Measurements from ENCODE around the gene CCT5. TPM values are rescaled to one million over a fixed set of nuclear protein-coding genes. Genes with fewer than 3 reads are reported as not detected.

The CCT5 gene
- total and polyA plus RNA-seq, 10 of the 15 experiments (the other 5 are each of a cell fraction or from before 2014, with no cell fraction given): 376 to 637 (median 543) TPM

DNA sequence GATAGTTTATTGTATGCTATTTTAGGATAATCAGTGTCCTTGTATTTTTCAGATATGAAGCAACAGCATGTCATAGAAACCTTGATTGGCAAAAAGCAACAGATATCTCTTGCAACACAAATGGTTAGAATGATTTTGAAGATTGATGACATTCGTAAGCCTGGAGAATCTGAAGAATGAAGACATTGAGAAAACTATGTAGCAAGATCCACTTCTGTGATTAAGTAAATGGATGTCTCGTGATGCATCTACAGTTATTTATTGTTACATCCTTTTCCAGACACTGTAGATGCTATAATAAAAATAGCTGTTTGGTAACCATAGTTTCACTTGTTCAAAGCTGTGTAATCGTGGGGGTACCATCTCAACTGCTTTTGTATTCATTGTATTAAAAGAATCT, 14.5 kb downstream of the CCT5 start:
- Histone ChIP-seq H3K36me3 (ENCODE audit: control insufficient read depth in 2 of 2, insufficient read depth in 2 of 2, low read length in 1 of 2) (peaks cover 20 to 38% of the 10 kb centered on the region in 2 experiments), H3K4me2 (ENCODE audit: control insufficient read depth, insufficient read depth) (no peak overlapping the region), H3K9ac (ENCODE audit: control insufficient read depth, insufficient read depth, low read length) (no peak overlapping the region), H3K27me3 (replicated peaks in 1 of 2; ENCODE audit: control insufficient read depth in 2 of 2, insufficient read depth in 2 of 2, low read length in 1 of 2) (no peaks in the 10 kb centered on the region), H3K9me3 (replicated peaks; ENCODE audit: control insufficient read depth, insufficient read depth, low read length) (no peaks in the 10 kb centered on the region), H3K27ac (ENCODE audit: control insufficient read depth, insufficient read depth) (no peak overlapping the region), H3K79me2 (ENCODE audit: control insufficient read depth, insufficient read depth, low read length) (no peaks in the 10 kb centered on the region), H3K4me3 (no peak overlapping the region), H4K20me1 (ENCODE audit: control insufficient read depth, insufficient read depth) (no peaks in the 10 kb centered on the region), H3K4me1 (ENCODE audit: control insufficient read depth, insufficient read depth, low read length) (no peaks in the 10 kb centered on the region), H2AFZ (ENCODE audit: control insufficient read depth, low read depth, low read length) (no peak overlapping the region)
- DNase-seq (ENCODE audit: low read depth, low spot score) (no peak), FAIRE-seq (no peak), ATAC-seq (no peak)
- BruUV-seq (replicated peaks): TSS peak; percentile 7
- intact Hi-C loops (cut with micrococcal nuclease; ENCODE audit: unreplicated experiment) (no loop called here), in situ Hi-C loops (cut with MboI) (no loop called here)
- WGBS (ENCODE audit: insufficient coverage, insufficient replicate concordance, low lambda C conversion rate, missing lambda C conversion rate): 76% methylated on average over 3 of the region's 3 CpGs
- RAD21 ChIA-PET (ENCODE audit: unreplicated experiment): no interaction called here
- POLR2A ChIA-PET: interaction anchor here (1.9 kb wide), 1 partner anchor 14 kb away, joined by 7 read pairs; no protein-coding TSS in a partner anchor
- CTCF ChIA-PET: interaction anchor here (1.2 kb wide), 1 partner anchor 40 kb away, joined by 3 read pairs; no protein-coding TSS in a partner anchor
- no peak for TF ChIP-seq HDAC2 (IDR thresholded peaks at IDR 0.05)
- TF ChIP-seq, protein P1, sequence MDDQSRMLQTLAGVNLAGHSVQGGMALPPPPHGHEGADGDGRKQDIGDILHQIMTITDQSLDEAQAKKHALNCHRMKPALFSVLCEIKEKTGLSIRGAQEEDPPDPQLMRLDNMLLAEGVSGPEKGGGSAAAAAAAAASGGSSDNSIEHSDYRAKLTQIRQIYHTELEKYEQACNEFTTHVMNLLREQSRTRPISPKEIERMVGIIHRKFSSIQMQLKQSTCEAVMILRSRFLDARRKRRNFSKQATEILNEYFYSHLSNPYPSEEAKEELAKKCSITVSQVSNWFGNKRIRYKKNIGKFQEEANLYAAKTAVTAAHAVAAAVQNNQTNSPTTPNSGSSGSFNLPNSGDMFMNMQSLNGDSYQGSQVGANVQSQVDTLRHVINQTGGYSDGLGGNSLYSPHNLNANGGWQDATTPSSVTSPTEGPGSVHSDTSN (IDR thresholded peaks at IDR 0.05; ENCODE audit: insufficient replicate concordance, low read depth, low read length): no peak
- TF ChIP-seq PML (IDR thresholded peaks at IDR 0.05; ENCODE audit: low read length): no peak
- TF ChIP-seq WRNIP1 (IDR thresholded peaks at IDR 0.05; ENCODE audit: borderline replicate concordance, low read depth, low read length): no peak
- TF ChIP-seq FOS (IDR thresholded peaks at IDR 0.05; ENCODE audit: borderline replicate concordance, extremely low read depth, insufficient read length): no peak
- TF ChIP-seq IKZF1 (conservative IDR thresholded peaks at IDR 0.05): no peak
- TF ChIP-seq DPF2 (IDR thresholded peaks at IDR 0.05): no peak
- TF ChIP-seq SUZ12 (IDR thresholded peaks at IDR 0.05; ENCODE audit: unreplicated experiment): no peak
- TF ChIP-seq, protein P2, sequence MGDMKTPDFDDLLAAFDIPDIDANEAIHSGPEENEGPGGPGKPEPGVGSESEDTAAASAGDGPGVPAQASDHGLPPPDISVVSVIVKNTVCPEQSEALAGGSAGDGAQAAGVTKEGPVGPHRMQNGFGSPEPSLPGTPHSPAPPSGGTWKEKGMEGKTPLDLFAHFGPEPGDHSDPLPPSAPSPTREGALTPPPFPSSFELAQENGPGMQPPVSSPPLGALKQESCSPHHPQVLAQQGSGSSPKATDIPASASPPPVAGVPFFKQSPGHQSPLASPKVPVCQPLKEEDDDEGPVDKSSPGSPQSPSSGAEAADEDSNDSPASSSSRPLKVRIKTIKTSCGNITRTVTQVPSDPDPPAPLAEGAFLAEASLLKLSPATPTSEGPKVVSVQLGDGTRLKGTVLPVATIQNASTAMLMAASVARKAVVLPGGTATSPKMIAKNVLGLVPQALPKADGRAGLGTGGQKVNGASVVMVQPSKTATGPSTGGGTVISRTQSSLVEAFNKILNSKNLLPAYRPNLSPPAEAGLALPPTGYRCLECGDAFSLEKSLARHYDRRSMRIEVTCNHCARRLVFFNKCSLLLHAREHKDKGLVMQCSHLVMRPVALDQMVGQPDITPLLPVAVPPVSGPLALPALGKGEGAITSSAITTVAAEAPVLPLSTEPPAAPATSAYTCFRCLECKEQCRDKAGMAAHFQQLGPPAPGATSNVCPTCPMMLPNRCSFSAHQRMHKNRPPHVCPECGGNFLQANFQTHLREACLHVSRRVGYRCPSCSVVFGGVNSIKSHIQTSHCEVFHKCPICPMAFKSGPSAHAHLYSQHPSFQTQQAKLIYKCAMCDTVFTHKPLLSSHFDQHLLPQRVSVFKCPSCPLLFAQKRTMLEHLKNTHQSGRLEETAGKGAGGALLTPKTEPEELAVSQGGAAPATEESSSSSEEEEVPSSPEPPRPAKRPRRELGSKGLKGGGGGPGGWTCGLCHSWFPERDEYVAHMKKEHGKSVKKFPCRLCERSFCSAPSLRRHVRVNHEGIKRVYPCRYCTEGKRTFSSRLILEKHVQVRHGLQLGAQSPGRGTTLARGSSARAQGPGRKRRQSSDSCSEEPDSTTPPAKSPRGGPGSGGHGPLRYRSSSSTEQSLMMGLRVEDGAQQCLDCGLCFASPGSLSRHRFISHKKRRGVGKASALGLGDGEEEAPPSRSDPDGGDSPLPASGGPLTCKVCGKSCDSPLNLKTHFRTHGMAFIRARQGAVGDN (IDR thresholded peaks at IDR 0.05): no peak
- no peak for TF ChIP-seq MYC (IDR thresholded peaks at IDR 0.05; ENCODE audit: insufficient read depth, insufficient read length, insufficient replicate concordance, low read length, severe bottlenecking)
- TF ChIP-seq EED (IDR thresholded peaks at IDR 0.05; ENCODE audit: low read depth): no peak
- SMC1A ChIA-PET (ENCODE audit: uncharacterized antibody, unreplicated experiment): interaction anchor here (0.8 to 1.2 kb wide), 2 partner anchors 13 to 19 kb away, joined by 4 to 5 read pairs; no protein-coding TSS in a partner anchor

Measured in GM12878 (cell line).